CD1c-positive myeloid dendritic cell (primary cell): ENCODE data around the gene ARFGAP2.

ENCODE experiments used
- DNase-seq: peaks from one replicate; pipeline ENCODE4 v3.0.0-alpha.2; 2016; ENCODE audit errors: extremely low spot score

The ARFGAP2 gene

GRCh38 chr11:47171061-47171838, 5.4 kb downstream of the ARFGAP2 start:
- DNase-seq, result no peak

- no peak for DNase-seq
Measured at GRCh38 chr11:47166368-47166767, 10.3 kb downstream of the ARFGAP2 start.

DNA sequence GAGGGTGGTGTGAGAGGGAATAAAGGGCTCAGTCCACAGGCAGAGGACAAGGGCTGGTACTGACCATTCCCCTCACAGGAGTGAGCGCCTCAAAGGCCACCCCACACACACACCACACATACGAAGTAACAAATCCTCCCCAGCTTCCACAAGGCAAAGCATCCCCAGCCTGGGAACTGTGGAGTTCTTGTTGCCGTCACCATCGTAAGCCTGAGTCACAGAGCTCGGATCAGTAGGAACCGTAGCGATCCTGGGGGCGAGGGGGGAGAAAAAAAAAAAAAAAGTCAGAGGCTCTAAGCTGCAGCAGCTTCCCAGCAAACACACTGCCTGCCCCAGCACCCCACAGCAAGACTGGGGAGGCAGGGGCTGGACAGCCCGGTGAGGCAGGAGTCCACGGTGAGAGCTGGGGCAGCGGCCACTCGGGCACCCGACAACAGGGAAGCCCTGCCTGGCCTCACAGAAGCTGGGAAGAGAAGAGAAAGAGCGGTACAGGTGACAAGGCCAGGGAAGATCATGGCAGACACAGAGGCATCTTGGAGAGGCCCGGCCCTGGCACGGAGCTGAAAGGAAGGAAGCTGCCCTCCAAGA, 11.3 kb downstream of the ARFGAP2 start:
- DNase-seq, result no peak

DNA sequence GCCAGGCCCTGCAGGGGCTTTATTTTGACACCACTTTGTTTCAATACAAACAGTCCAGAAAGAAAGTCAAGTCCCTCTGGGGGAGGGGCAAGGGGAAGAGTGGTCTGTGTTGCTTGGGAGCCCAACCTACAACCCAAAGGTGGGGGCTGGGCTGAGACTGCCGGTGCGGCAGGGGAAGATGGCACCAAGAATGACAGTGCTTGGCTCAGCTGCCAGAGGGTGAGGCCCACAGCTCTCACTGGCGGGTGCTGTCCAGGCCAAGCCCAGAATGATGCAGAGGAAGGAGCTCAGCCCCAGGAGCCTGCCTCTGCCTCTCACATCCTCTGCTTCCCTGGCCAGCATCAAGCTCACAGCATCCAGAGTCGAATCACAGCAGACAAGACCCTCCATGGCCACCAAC, 12.4 kb downstream of the ARFGAP2 start:
- DNase-seq, result no peak

GRCh38 chr11:47163898-47164297, 12.8 kb downstream of the ARFGAP2 start:
- no peak for DNase-seq

DNA sequence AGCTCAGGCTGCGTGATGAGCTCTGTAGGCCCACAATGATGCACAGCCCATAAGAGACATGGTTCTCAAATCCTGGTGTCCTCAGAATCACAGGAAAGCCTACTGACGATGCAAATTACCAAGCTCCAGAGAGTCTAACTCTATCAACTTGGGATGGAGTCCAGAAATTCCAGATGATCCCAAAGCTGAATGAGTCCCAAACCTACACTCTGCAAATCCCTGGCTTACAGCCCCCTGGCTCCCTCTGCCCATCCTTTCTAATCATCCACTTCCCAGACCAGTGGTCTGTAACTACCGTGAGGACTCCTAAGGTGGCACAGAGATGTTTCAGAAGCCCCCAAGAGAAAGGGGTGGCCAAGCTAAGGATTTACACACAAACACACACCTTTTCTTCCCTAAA, 13.5 kb downstream of the ARFGAP2 start:
- no peak for DNase-seq

- DNase-seq, result no peak
Measured at GRCh38 chr11:47162426-47162825, 14.3 kb downstream of the ARFGAP2 start.

DNA sequence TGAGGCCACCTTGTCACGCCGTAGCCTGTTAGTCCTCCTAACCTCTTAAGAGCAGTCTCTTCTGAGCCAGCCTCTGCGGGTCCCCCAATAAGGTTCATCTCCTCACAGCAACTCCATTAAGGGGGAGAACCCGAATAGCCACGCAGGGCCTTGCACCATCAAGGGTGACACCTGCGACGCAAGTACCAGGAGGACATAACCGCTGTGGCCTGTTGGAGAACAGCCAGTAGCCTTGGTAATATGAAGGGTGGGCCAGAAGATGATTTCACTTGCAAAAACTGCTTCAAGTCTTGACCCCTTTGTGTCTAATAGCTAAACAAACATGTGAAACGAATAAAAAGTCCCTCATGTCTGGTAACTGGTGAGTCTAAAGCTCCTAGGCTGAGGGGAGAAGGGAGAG, 14.8 kb downstream of the ARFGAP2 start:
- no peak for DNase-seq

- DNase-seq, result peak; percentile 61
Measured at GRCh38 chr11:47161134-47161854, 15.4 kb downstream of the ARFGAP2 start.

- no peak for DNase-seq
Measured at GRCh38 chr11:47160753-47161133, 15.9 kb downstream of the ARFGAP2 start.

DNA sequence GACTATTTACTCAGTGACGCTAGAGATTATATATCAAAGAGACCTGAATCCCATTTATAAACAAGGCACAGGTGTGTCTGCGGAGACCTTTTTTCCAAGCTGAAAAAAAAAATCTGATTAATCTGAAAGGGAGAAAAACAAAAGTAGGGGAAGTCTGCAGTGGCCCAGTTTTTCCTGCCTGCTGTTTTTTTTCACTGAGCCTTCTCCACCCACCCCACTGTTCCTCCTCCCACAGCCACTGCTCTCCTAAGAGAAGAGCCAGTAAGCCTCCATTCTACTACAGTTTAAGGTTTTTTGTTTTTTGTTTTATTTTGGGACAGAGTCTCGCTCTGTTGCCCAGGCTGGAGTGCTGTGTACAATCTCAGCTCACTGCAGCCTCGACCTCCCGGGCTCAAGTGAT, 18.4 kb downstream of the ARFGAP2 start:
- no peak for DNase-seq

- DNase-seq, result no peak
Measured at GRCh38 chr11:47157805-47158204, 18.9 kb downstream of the ARFGAP2 start.

GRCh38 chr11:47156951-47157350, 19.7 kb downstream of the ARFGAP2 start:
- no peak for DNase-seq

DNA sequence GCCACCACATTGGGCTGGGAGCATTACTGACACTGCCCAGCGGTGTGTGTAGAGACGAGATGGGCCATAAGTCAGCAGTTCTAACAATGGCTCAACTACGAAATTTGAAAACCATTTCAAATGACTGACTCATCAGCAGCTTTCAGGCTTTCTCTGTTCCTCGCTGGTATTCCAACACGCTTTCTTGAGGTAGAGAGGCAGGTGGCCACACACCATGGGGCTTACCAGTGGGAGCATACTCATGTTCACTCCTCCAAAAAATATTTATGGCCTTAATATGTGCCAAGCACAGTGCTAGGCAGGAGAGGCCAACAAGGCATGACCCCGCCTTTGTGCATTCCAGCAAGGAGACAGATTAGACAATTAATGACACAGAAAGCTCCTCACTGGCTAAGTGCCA, 20.3 kb downstream of the ARFGAP2 start:
- no peak for DNase-seq

DNA sequence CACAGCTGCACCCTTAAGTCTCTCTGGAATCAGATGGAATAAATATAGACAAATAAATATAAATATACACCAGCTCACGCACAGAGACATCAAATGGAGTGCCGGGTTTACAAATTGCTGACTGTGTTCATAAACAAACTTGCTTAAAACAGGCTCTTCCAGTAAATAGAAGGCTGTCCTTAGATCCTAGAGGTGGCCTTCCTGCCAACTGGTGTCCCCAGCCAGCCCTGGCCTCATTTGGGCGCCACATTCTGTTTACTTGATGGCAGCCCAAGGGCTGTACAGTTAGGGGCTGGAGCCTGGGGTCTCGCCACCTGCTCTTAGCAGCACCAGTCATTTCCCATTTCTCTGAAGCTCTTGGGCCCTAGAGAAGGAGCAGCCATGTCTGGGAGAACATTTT, 20.8 kb downstream of the ARFGAP2 start:
- DNase-seq, result no peak

DNA sequence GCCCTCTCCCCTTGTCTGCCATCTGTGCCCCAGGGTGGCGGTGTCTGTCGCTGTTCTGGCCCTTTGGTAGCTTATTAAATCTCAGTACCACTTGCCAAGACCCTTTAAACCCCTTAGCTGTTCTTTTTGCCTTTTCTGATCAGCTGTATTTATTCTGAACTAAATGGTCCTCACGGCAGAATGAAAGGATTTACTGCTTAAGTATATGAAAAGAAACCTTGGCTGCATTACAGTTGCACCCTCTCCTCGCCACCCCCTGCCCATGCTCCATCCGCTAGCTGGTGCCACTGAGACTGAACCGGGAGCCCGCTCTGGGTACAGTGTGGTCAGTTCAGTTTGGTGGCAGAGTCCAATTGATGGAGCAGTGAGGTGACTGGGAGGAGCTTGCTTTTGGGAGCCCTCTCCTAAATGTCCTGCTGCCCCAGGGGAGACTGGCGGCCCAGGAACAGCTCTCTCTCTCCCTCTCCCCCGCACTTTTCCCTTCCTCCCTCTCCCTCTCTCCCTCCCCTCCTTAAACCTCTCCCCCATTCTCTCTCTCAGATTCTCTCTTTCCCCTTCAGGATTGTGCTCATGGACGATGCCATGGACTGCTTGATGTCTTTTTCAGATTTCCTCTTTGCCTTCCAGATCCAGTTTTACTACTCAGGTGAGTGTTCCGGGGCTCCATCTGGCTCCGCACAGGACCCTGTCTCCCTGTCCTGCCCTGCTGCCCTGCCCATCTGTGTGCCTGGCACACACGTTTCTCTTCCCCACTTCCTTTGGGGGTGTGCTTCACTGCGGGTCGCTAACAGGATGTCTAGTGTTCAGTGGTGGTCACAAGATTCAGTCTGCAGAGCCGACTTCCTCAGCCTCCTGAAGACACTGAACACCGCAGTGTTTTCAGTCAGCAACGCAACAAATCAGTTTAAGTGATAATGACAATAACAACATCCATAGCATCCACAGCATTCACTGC, 21.8 kb downstream of the ARFGAP2 start:
- DNase-seq, result no peak

DNA sequence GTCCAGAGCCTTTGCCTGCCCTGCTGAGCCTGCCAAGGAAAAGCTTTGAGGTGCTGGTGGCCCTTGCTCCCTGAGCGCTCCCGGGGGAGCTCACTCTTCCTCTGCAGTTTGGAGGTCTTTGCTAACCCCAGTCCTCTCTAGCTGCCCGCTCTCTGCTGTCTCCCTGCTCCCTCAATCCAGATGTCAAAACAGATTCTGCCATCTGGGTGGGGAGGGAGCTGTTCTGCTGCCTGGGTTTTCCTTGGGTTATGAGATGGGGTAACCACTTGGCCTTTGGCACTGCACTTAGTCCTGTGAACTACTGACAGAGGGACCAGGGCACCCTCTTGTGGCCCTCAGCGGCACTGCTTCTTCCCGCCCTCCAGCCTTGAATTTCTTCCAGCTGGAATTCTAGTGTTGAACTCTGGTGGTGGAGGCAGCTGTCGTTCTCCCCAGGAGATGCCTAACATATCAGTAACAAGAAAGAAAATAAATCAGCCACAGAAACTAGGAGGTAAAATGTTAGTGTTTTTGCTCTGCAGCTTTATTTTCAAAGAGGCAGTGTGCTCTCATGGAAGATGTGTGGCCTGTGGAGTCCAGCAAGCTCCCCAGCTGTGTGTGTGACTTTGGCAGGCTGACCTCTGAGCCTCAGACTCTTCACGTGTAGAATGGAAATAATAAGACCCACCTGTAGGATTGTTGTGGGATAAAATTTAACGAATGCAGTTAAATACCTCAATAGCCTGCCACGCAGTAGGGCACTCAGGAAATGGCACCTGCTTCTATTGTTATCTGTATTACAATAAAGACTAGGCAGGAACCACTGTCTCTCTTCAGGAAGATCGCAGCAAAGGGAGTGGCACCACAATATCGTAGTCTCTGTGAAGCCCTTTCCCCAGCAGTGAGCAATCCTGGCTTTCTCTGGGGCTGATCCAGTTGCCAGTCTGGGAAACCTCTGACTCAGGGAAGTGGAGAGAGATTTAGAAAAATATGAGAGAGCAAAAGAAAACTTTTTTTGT, 23.4 kb downstream of the ARFGAP2 start:
- DNase-seq, result peak; percentile 73

DNA sequence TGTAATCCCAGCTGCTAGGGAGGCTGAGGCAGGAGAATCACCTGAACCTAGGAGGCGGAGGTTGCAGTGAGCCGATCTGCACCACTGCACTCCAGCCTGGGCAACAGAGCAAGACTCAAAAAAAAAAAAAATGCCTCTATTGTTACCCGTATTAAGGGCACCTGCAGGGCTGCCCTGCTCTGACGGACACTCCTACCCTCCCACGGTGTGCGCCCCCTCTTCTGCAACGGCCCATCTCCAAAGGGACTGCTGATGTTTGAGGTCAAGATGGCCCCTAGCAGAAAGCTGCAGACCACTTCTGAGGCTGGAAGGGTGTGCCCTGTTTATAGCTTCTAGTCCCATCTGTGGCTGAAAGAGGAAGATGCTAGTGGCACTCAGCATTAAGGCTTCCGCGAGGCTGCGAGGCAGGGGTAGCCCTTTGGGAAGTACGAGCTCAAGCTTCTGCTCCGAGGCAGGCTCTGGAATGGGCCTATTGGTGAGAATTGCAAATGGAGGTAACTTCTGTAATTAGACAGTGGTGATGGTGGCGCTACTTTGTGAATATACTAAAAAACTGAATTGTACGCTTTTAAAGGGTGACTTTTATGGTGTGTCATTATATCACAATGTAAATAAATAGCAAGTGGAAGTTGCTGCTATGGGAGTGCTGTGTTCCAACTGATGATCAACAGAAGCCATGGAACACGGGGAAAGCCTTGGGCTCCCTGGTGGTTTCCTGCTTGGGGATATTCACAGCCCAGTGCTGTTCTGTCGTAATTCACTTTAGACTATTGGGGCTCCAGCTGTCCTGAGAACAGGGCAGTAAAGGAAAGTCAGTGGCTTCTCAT, 24.3 kb downstream of the ARFGAP2 start:
- DNase-seq, result no peak

- DNase-seq, result no peak
Measured at GRCh38 chr11:47149782-47150181, 26.9 kb downstream of the ARFGAP2 start.
